A172 (cell line): ENCODE measurements around the gene PIAS1. TPM values are rescaled to one million over a fixed set of nuclear protein-coding genes. Genes with fewer than 3 reads are reported as not detected.
"Not testable (repeated sequence)": the region's sequence is repeated elsewhere in the genome, so short reads cannot be mapped to it uniquely, and the experiment has no call there.

Experiments
- DNase-seq: peaks from one replicate; pipeline ENCODE4 v3.0.0-alpha.2; 2015; ENCODE audit warnings: low spot score
- total RNA-seq: library from RNA; depleted of rRNA; stranded (reverse); fragments of >200 nt; shearing (Covaris generic); gene quantifications from 2 replicates; pipeline ENCODE4 v1.2.3, GENCODE V29; 2014; rRNA removed

Gene PIAS1
- total RNA-seq, 1 experiment from 2014 or later: 6.8 TPM

DNA sequence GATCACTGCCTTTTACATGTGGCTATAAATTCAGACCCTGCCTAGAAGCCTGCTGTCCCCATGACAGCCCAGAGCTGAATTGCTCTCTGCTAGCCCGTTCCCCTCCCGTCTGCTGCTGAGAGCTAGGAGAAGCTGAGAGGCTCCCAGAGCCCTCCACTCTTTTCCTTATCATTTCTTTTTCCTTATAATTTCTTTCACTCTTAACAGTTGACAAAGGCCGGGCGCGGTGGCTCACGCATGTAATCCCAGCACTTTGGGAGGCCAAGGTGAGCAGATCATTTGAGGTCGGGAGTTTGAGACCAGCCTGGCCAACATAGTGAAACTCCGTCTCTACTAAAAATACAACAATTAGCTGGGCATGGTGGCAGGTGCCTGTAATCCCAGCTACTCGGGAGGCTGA lies 180.4 kb downstream of the PIAS1 start:
- not testable (repeated sequence) for DNase-seq

GRCh38 chr15:68235022-68235421 lies 180.9 kb downstream of the PIAS1 start:
- DNase-seq: no peak

GRCh38 chr15:68239025-68239424 lies 184.9 kb downstream of the PIAS1 start:
- no peak for DNase-seq

DNA sequence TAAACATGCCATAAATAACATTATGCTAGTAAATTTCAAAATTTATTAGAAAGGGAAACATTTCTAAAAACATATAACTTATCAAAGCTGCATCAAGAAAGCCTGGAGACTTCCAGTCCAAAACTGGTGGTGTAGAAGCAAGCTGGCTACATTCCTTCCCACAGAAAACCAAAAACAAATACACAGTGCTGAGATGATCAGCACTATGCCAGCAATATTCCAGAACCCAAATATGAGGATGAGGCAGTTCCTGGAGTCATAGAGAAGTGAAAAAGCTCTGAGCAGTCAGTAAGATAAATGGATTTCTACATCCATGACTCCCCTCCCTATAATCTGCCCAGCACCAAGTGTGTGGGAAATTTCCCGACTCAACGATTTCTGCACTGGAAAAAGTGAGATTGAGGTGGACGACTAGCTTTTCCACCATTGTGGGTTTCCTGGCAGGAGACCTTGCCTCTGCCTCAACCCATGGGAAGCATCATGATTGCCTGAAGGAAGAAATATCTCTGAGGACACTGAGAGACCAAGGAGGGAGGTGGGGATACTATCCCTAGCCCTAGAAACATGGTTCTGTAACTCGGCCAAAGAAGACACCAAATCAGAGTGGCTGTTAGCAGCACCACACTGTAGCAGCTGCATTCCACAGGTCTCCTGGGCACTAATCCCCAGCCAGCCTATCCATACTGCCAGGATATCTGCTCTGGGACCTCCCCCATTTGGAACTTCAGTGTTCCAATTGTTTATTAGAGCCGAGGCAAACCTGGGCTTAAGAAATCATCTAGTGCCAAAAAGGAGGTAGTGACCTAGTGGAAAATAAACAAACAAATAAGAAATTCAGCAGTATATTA lies 187.2 kb downstream of the PIAS1 start:
- DNase-seq: no peak

Other genes with a start within 250 kb of the PIAS1 start
- gene SKOR1, start 228.8 kb upstream of the PIAS1 start, total RNA-seq: not detected in 2 replicates
- not detected in 2 replicates for gene RNU6-1, start 214.3 kb upstream of the PIAS1 start, total RNA-seq
- 1.4 and 5.2 TPM in 2 replicates for gene CALML4, start 151.0 kb downstream of the PIAS1 start, total RNA-seq
- 22.8 and 26.1 TPM in 2 replicates for gene CLN6, start 175.4 kb downstream of the PIAS1 start, total RNA-seq
- gene FEM1B, start 223.4 kb downstream of the PIAS1 start, total RNA-seq: 24.7 and 26.9 TPM in 2 replicates